ENCODE results near the gene MAP2K3. TPM values are rescaled to one million over a fixed set of nuclear protein-coding genes. Genes with fewer than 3 reads are reported as not detected.

Gene MAP2K3
- total RNA-seq, 2 donors from 2014 or later: 47.7 to 83.4 TPM

DNA sequence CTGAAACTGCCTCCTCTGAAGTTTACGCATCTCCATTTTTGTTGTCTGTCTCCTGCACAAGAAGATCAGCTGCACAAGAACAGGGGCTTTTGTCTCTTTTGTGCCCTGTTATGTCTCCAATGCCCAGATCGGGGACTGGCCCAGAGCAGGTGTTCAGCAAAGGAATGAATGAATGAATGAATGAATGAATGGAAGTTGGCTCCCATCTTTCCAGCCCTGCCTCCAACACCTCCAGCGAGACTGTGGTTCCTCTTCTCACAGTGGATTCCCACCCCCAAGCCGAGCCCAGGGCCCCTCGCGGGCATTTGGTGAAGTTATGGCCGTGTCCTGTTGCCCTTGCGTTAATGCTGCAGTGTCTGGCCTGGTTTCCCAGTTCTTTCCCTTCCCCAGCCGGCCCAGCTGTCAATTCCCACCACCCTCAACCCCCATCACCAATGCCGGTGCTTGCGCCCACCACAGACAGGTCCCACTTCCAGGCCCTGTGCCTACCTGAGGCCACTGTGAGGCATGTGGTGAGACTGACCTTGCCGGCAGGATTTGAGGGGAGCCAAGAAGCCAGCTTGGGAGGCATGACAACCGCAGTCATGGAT lies 70.4 kb downstream of the MAP2K3 start:
- no peak for DNase-seq (ENCODE audit: low spot score)
- intact Hi-C loops (cut with DNase I): no loop called here

GRCh38 chr17:21355586-21355985 lies 71.1 kb downstream of the MAP2K3 start:
- intact Hi-C loops (cut with DNase I): no loop called here

DNA sequence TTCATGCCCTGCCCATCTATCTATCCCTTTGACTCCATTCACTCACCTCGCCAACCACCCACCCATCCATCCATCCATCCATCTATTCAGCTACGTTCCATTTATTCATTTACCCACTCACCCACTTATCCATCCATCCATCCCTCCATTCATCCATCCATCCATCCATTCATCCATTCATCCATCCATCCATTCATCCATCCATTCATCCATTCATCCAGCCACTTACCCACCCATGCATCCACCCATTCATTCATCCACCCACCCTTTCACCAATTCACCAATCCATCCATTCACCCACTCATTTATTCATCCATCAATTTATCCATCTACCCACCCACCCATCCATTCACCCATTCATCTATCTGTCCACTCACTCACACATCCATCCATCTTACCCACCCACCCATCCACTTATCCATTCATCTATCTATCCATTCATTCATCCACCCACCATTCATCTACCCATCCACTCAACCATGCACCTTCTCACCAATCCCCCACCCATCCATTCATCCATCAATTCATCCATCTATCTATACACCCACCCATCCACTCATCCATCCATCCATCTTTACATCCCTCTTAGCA lies 72.1 kb downstream of the MAP2K3 start:
- no peak for DNase-seq (ENCODE audit: low spot score)
- intact Hi-C loops (cut with DNase I): no loop called here

More at GRCh38 chr17:21355586-21355985, 71.1 kb downstream of the MAP2K3 start:
- no peak for DNase-seq (ENCODE audit: low spot score)

DNA sequence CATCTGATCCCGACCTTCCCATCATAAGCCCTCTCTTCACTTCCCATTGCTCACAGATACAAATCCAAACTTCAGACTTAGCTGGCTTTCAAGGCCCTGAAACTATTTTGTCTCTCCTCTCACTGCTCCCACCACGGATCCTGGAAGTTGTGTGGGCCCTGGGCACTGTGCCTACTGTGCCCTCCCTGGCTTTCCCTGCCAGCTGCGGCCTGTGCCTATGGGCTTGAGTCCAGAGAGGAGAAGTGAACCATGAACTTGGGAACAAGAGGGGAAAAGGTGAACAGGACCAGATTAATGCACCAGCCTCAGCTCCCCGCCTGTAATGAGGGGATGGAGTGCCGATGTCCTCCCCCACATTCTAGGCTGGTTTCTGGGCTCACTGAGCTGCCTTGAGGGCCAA lies 72.8 kb downstream of the MAP2K3 start:
- intact Hi-C loops (cut with DNase I): no loop called here
- no peak for DNase-seq (ENCODE audit: low spot score)

GRCh38 chr17:21357696-21358656 lies 73.5 kb downstream of the MAP2K3 start:
- no peak for DNase-seq (ENCODE audit: low spot score)
- intact Hi-C loops (cut with DNase I): no loop called here

DNA sequence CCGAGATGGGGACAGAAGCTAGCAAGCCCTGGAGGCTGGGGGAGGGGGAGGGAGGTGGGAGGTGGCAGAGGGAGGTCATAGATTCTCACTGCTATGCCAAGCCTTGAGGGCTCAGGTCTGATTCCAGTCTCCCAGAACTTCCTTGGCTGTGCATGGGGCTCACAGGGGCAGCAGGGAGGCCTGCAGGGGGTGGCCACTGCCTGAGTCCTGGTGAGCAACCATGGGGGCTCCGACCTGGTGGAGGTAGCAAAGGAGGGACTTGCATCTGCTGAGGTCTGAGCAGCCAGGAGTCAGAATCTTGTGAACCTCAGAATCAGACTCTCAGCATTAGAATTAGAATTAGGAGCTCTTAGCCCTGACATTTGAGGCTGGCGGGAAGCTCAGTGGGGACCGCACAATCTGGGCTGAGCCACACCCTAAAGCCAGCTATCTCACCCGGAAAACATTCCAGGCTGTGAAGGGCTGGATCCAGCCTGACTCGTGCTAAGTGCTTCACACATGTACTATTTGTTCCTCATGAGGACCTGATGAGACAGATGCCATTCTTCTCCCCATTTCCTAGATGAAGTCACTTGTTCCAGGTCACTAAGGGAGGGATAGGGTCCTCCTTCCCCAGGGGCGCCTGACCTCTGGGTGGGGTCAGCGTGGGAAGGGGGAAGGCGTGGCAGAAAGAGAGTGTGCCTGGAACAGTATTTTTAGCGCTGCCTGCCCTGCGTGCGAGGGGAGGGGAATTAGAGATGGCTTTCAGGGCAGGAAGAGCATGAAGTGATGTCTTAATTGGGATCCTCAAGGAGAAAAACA lies 74.4 kb downstream of the MAP2K3 start:
- intact Hi-C loops (cut with DNase I): no loop called here
- DNase-seq (ENCODE audit: low spot score): no peak

GRCh38 chr17:21359483-21359840 lies 75.0 kb downstream of the MAP2K3 start:
- intact Hi-C loops (cut with DNase I): no loop called here
- no peak for DNase-seq (ENCODE audit: low spot score)

DNA sequence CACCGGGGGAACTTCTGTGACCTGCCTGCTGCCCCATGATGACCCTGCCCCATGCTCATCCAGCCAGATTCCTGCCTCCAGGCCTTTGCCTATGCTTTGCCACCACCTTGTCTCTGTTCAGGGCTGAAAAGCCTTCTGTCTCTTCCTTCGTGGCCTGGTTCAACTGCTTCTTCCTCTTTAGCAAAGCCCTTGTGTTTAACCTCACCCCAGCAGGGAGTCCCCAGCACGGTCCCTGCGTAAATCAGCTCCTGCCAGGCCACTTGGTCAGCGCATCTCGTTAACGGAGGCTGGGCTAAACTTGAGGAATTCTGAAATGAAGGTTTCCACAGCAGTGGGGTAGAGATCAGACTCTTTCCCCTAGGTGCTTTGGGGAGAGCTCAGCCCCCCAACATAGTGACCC lies 75.5 kb downstream of the MAP2K3 start:
- intact Hi-C loops (cut with DNase I): no loop called here

DNA sequence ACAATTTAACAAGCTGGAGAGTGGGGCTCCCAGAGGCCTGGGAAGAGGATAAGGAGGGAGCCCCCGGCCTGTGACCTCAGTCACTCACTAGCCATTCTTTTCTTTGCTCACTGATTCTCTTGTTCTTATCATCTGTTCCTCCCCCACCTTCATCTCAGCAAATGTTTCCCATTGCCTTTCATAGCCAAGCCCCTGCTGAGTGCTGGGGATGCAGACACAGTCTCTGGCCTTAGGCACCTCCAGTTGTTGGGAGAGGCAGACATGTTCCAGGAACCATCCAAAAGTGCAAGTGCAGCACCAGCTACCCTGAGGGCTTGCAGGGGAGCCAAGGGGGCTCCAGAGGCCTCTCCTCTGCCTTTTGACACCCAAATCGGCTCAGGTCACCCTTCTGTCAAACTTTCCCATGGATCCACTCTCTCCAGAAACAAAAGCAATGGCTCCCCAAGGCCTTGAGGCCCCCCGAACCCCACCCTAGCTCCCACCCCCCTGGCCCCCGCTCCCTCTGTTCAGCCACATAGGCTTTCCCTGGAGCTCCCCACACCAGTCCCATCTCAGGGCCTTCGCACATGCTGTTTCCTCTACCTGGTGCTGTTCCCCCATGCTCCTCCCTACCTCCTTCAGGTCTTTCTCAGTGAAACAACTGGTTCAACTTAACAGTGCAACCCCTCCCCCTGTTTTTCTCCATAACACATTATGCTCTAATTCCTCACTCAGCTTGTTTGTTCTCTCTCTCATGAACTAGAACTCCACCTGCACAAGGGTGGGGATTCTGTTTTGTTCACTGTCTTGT lies 76.7 kb downstream of the MAP2K3 start:
- intact Hi-C loops (cut with DNase I): no loop called here
- DNase-seq (ENCODE audit: low spot score): no peak

More for the DNA sequence above, 75.5 kb downstream of the MAP2K3 start:
- DNase-seq (ENCODE audit: low spot score): no peak

GRCh38 chr17:21362331-21362931 lies 77.9 kb downstream of the MAP2K3 start:
- DNase-seq (ENCODE audit: low spot score): no peak
- intact Hi-C loops (cut with DNase I): no loop called here

- intact Hi-C loops (cut with DNase I): loop anchor here in 1 of 2 donors (1.0 kb wide), 1 partner anchor 23 kb away; no protein-coding TSS in a partner anchor
- no peak for DNase-seq (ENCODE audit: low spot score)
Observed at GRCh38 chr17:21363776-21364642, 79.5 kb downstream of the MAP2K3 start.

Other genes starting within 250 kb of the MAP2K3 start
- 100 to 1,000 TPM; 136 to 142 TPM for gene USP22, start 241.7 kb upstream of the MAP2K3 start, total RNA-seq
- gene DHRS7B, start 157.7 kb upstream of the MAP2K3 start, total RNA-seq: 10 to 100 TPM; 13.6 to 19.0 TPM
- gene TMEM11, start 70.5 kb upstream of the MAP2K3 start, total RNA-seq: 10 to 100 TPM; 18.5 to 18.7 TPM
- gene NATD1, start 31.3 kb upstream of the MAP2K3 start, total RNA-seq: 1 to 10 TPM; 7.8 to 8.8 TPM
- gene KCNJ12, start 91.6 kb downstream of the MAP2K3 start, total RNA-seq: 1 to 10 TPM; 6.8 to 6.9 TPM

Measured in posterior vena cava (tissue), 2 donors.